LNCAP (cell line): Measurements from ENCODE around the gene MRPL17.

Experiments
- TF ChIP-seq, protein P1 (sequence below): fragments of 450-650 bp; IDR thresholded peaks from 2 replicates; pipeline ENCODE4 v1.5.1; 2017; ENCODE audit warnings: mild to moderate bottlenecking

MRPL17 gene

DNA sequence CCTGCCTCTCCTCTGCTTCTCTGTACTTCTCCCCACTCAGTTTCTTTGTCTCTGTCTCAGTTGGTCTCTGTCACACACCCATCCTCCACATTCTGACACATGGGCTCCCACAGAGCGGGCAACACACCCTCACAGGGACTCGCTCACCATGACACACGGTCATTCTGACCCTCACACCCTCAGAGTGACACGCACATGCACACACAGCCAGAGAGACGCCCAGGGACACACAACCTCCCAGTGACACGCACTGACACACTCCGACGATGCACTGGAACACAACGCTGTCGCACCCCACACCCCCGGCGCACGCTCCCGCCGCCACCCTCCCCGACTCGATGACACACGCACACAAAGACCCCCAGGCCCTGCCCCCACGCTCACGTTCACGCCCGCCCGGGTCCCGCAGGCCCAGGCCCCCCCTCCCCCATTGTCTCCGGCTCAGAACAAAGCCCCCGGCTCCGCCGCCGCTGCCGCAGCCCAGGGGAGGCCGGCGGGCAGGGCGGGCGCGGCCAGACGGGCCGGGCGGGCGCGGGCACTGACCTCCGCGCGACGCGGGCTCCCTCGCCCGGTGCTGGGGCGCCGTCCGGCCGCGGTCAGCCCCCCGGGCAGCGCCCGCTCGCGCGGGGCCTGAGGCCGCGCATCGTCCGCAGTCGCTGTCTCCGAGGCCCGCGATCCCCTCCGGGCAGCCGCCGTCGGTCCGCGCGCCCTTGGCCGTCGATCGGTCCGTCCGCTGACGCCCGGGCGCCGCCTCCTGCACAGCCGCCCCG is 27.9 kb downstream of the MRPL17 start:
- TF ChIP-seq, protein P1, sequence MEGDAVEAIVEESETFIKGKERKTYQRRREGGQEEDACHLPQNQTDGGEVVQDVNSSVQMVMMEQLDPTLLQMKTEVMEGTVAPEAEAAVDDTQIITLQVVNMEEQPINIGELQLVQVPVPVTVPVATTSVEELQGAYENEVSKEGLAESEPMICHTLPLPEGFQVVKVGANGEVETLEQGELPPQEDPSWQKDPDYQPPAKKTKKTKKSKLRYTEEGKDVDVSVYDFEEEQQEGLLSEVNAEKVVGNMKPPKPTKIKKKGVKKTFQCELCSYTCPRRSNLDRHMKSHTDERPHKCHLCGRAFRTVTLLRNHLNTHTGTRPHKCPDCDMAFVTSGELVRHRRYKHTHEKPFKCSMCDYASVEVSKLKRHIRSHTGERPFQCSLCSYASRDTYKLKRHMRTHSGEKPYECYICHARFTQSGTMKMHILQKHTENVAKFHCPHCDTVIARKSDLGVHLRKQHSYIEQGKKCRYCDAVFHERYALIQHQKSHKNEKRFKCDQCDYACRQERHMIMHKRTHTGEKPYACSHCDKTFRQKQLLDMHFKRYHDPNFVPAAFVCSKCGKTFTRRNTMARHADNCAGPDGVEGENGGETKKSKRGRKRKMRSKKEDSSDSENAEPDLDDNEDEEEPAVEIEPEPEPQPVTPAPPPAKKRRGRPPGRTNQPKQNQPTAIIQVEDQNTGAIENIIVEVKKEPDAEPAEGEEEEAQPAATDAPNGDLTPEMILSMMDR = no peak

DNA sequence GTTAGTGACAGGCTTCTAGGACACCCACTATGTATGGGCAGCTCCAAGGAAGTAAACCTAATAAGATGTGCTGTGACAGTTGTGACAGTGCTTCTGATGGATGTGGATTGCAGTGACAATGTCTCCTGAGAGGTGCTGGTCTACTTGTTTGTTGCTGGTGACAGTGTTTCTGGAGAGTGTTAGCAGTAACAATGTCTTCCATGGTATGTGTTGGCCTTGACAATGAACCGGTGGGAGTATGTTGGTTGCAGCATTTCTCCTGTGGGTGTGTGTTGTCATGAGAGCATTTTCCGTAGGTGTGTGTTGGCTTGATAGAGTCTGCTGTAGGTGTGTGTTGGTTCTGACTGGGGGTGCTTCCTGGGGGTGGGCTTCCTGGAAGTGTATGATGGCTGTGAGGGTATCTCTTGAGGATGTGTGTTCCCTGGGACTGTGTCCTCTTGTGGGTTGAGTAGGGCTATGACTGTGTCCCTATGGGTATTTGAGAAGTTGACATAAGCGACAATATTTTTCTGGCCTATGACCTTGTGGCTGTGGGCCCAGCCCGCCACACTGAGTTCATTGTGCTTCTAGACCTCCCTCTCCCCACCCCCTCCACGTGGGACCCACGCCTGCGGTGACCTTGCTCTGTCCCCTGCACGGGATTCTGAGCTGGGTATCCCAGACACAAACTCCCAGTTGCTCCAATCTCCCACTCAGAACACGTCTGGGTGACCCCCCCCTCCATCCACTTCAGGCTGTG is 28.7 kb downstream of the MRPL17 start:
- TF ChIP-seq, protein P1 = no peak

DNA sequence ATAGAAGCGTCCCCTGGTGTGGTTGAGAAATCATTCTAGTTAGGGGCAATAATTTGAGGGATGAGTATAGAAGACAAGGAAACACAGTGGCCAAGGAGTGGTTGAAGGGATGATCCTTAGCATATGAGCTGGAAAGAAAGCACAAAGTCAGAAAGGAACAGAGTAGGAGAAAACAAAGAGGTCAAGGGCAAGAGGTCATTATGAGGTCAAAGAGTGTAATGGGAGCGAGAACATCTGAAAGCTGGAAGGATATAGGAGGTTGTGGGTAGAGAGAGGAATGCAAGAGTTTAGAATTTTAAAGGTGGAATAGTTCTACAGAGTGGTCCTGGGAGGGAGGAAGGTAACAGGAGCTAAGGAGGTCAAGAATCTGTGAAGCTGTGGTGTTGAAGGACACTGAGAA is 29.5 kb downstream of the MRPL17 start:
- TF ChIP-seq, protein P1 = no peak

DNA sequence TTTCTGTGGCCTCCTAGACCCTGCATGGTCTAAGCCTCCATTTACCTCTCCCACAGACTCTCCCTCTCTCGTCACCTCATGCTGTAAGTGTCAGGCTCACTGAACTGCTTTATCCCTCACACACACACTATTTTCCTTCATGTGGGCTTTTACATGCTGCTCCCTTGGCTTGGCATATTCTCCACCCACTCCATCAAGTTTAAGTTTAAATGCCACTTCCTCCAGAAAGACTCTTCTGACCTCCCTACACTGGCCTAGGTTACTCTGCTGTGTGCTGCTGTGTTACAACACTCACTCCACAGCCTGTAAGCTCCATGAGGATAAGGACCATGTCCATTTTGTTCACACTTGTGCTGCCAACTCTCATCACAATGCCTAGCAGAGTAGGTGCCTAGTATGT is 30.0 kb downstream of the MRPL17 start:
- TF ChIP-seq, protein P1 = no peak

DNA sequence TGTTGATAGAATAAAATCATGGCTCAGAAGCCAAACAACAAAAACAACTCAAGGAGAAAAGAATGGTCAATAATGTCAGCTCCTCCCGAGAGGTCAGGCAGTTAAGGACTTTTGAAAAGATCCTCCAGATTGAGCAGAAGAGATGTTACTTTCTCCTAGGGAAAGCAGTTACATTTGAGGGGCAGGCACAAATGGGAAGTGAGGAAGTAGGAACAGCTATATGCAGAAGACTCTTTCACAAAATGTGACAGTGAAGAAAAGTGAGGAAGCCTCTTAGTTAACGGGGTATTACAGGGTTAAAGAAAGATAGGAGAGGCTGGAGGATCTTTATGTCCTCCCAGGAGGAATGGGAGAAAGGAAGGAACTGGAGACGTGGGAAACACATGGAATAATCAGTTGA is 31.0 kb downstream of the MRPL17 start:
- TF ChIP-seq, protein P1 = no peak

DNA sequence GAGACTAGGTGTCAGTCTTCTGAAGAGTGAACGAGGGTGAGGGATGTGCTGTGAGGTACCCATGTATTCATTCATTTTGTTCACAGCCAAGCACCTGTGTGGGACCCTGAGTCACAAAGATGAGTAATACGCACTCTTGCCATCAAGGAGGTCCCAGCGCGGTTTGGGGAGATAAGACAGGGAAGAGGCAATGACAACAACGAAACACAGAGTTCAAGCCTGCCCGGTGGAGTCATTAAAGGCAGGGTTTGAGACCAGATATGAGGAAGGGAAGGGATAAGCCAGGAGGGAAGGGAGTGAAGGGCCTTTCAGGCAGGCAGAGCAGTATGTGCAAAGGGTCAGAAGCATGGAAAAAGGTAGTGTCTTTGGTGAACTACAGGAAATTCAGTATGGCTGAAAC is 32.2 kb downstream of the MRPL17 start:
- TF ChIP-seq, protein P1 = no peak

DNA sequence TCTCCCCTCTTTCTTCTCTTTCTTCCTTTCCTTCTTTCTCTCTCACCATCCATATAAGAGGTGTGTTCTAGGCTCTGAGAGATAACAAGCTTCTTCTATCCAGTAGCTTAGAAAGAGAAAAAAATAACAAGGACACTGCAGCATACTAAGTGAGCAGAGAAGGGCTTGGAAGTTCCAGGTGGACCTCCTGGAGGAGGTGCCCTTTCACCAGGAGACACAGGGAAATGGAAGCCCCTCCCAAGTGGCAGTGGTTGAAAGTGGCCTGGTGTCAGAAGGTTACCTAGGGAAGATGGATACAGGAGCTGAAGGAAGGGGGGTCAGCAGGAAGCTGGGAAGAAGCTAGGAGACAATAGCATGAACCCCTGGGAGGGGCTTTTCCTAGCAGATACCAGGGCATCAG is 33.0 kb downstream of the MRPL17 start:
- TF ChIP-seq, protein P1 = no peak
